GM12878 (cell line): ENCODE results near the gene PXMP2.

Source experiments
- CTCF ChIP-seq, 3 experiments: IDR thresholded peaks in 2 of 3; conservative IDR thresholded peaks in 1 of 3; 2 replicates each; pipeline ENCODE4 v1.5.1; 2011; ENCODE audit warnings: low read depth in 3 of 3, low read length in 3 of 3, mild to moderate bottlenecking in 3 of 3, control low read depth in 2 of 3, moderate library complexity in 2 of 3, inconsistent platforms in 1 of 3, mixed read lengths in 1 of 3; ENCODE audit not compliant: control insufficient read depth in 2 of 3, insufficient read depth in 1 of 3; ENCODE audit errors: extremely low read depth in 1 of 3
- NBN ChIP-seq: fragments of 450-650 bp; IDR thresholded peaks from 2 replicates; pipeline ENCODE4 v1.6.1; 2016
- SREBF2 ChIP-seq: IDR thresholded peaks from 2 replicates; pipeline ENCODE4 v1.6.1; 2012; ENCODE audit warnings: mild to moderate bottlenecking, low read length

- no peak for TF ChIP-seq SREBF2
- TF ChIP-seq CTCF (IDR thresholded peaks at IDR 0.05 in 2 of 3, conservative IDR thresholded peaks at IDR 0.05 in 1 of 3; ENCODE audit: control insufficient read depth in 2 of 3, extremely low read depth in 1 of 3, insufficient read depth in 1 of 3, low read depth in 3 of 3, low read length in 3 of 3): no peak
- no peak for TF ChIP-seq NBN
These were observed 60.0 kb downstream of the PXMP2 start for GRCh38 chr12:132747395-132747794.
